ENCODE data around the gene MXRA8.

The MXRA8 gene

GRCh38 chr1:1359664-1360468, 1.5 kb upstream of the MXRA8 start:
- peak overlapping the region; percentile 39 to 99 (median 88); a peak in 19 of 22 replicates for H3K4me2 ChIP-seq
- H3K4me3 ChIP-seq: no peak overlapping the region
- H3K27me3 ChIP-seq: peaks cover 7 to 22% (median 7%) of the 10 kb centered on the region in 11 experiments
- no peak for TF ChIP-seq Cebpa-rat (IDR thresholded peaks at IDR 0.05)
- H3K9ac ChIP-seq: peak overlapping the region in 1 of 11 experiments; percentile 46; a peak in 1 of 22 replicates
- peaks cover 16 to 35% (median 29%) of the 10 kb centered on the region in 10 experiments for H3K4me1 ChIP-seq
- 0 out of 22 replicates have a peak overlapping the region, but pooled peaks of 1 of the 11 experiments have one; percentile 2 for H3K27ac ChIP-seq
- H4K20me1 ChIP-seq: peaks cover 0 to 18% (median 5%) of the 10 kb centered on the region in 11 experiments; a peak in 6 of 22 replicates
- no peaks in the 10 kb centered on the region for H3K9me3 ChIP-seq (replicated peaks in 1 of 11)
- H3K36me3 ChIP-seq: no peaks in the 10 kb centered on the region

- peak overlapping the region in 10 of 11 experiments; percentile 13 to 67 (median 28); a peak in 14 of 22 replicates for H3K9ac ChIP-seq
Measured at GRCh38 chr1:1359308-1359663, 931 bp upstream of the MXRA8 start.

GRCh38 chr1:1357871-1358432, 403 bp downstream of the MXRA8 start:
- H3K27me3 ChIP-seq: peaks cover 26 to 41% (median 26%) of the 10 kb centered on the region in 11 experiments
- peak overlapping the region; percentile 39 to 99 (median 88) for H3K4me2 ChIP-seq
- H4K20me1 ChIP-seq: peaks cover 0 to 37% (median 17%) of the 10 kb centered on the region in 11 experiments; a peak in 15 of 22 replicates
- H3K9ac ChIP-seq: peak overlapping the region in 5 of 11 experiments; percentile 13 to 54 (median 37); a peak in 3 of 22 replicates
- H3K4me1 ChIP-seq: peaks cover 32 to 53% (median 47%) of the 10 kb centered on the region in 10 experiments
- no peak for TF ChIP-seq Cebpa-rat (IDR thresholded peaks at IDR 0.05)
- no peaks in the 10 kb centered on the region for H3K9me3 ChIP-seq (replicated peaks in 1 of 11)
- no peaks in the 10 kb centered on the region for H3K36me3 ChIP-seq
- no peak overlapping the region; a peak in 1 of 22 replicates for H3K27ac ChIP-seq
- H3K4me3 ChIP-seq: no peak overlapping the region; a peak in 2 of 20 replicates

More at GRCh38 chr1:1359308-1359663, 931 bp upstream of the MXRA8 start:
- H3K4me2 ChIP-seq: peak overlapping the region; percentile 39 to 99 (median 88)
- peaks cover 0 to 24% (median 7%) of the 10 kb centered on the region in 11 experiments; a peak in 10 of 22 replicates for H4K20me1 ChIP-seq
- peak overlapping the region in 2 of 10 experiments; percentile 13 to 42; a peak in 2 of 20 replicates for H3K4me3 ChIP-seq
- no peaks in the 10 kb centered on the region for H3K9me3 ChIP-seq (replicated peaks in 1 of 11)
- no peak for TF ChIP-seq Cebpa-rat (IDR thresholded peaks at IDR 0.05)
- peaks cover 19 to 40% (median 34%) of the 10 kb centered on the region in 10 experiments for H3K4me1 ChIP-seq
- peak overlapping the region in 3 of 11 experiments; percentile 44 to 52 (median 44); a peak in 3 of 22 replicates for H3K27ac ChIP-seq
- no peaks in the 10 kb centered on the region for H3K36me3 ChIP-seq
- peaks cover 13 to 28% (median 13%) of the 10 kb centered on the region in 11 experiments for H3K27me3 ChIP-seq

- Histone ChIP-seq H3K9ac (no peak overlapping the region), H3K4me2 (peak overlapping the region in 6 of 11 experiments; percentile 33 to 99 (median 96); a peak in 4 of 22 replicates), H3K27me3 (peaks cover 35 to 52% (median 37%) of the 10 kb centered on the region in 11 experiments), H3K36me3 (no peaks in the 10 kb centered on the region), H3K27ac (no peak overlapping the region), H3K4me3 (no peak overlapping the region), H3K9me3 (replicated peaks in 1 of 11) (no peaks in the 10 kb centered on the region), H3K4me1 (peaks cover 32 to 63% (median 58%) of the 10 kb centered on the region in 10 experiments), H4K20me1 (peaks cover 0 to 48% (median 28%) of the 10 kb centered on the region in 11 experiments; a peak in 15 of 22 replicates)
- no peak for TF ChIP-seq Cebpa-rat (IDR thresholded peaks at IDR 0.05)
Measured at GRCh38 chr1:1356796-1357401, 1.5 kb downstream of the MXRA8 start.

- peaks cover 32 to 69% (median 64%) of the 10 kb centered on the region in 10 experiments for H3K4me1 ChIP-seq
- peaks cover 0 to 54% (median 33%) of the 10 kb centered on the region in 11 experiments; a peak in 15 of 22 replicates for H4K20me1 ChIP-seq
- H3K4me3 ChIP-seq: no peak overlapping the region
- no peak for TF ChIP-seq Cebpa-rat (IDR thresholded peaks at IDR 0.05)
- no peaks in the 10 kb centered on the region for H3K9me3 ChIP-seq (replicated peaks in 1 of 11)
- no peak overlapping the region for H3K4me2 ChIP-seq
- H3K27me3 ChIP-seq: peaks cover 35 to 56% (median 43%) of the 10 kb centered on the region in 11 experiments
- H3K9ac ChIP-seq: no peak overlapping the region
- H3K27ac ChIP-seq: no peak overlapping the region
- no peaks in the 10 kb centered on the region for H3K36me3 ChIP-seq
Measured at GRCh38 chr1:1356166-1356795, 2.1 kb downstream of the MXRA8 start.

GRCh38 chr1:1355416-1355815, 2.9 kb downstream of the MXRA8 start:
- peaks cover 0 to 54% (median 33%) of the 10 kb centered on the region in 11 experiments; a peak in 15 of 22 replicates for H4K20me1 ChIP-seq
- peaks cover 35 to 56% (median 43%) of the 10 kb centered on the region in 11 experiments for H3K27me3 ChIP-seq
- no peaks in the 10 kb centered on the region for H3K9me3 ChIP-seq (replicated peaks in 1 of 11)
- H3K27ac ChIP-seq: no peak overlapping the region
- no peak overlapping the region for H3K9ac ChIP-seq
- H3K36me3 ChIP-seq: no peaks in the 10 kb centered on the region
- peak overlapping the region in 1 of 11 experiments; percentile 26; a peak in 1 of 22 replicates for H3K4me2 ChIP-seq
- peaks cover 32 to 70% (median 64%) of the 10 kb centered on the region in 10 experiments for H3K4me1 ChIP-seq
- no peak for TF ChIP-seq Cebpa-rat (IDR thresholded peaks at IDR 0.05)
- no peak overlapping the region for H3K4me3 ChIP-seq

- H3K27ac ChIP-seq: no peak overlapping the region
- peaks cover 0 to 49% (median 33%) of the 10 kb centered on the region in 11 experiments; a peak in 15 of 22 replicates for H4K20me1 ChIP-seq
- peak overlapping the region in 1 of 10 experiments; percentile 11; a peak in 1 of 20 replicates for H3K4me3 ChIP-seq
- H3K4me2 ChIP-seq: peak overlapping the region; percentile 9 to 85 (median 67); a peak in 17 of 22 replicates
- H3K36me3 ChIP-seq: no peaks in the 10 kb centered on the region
- no peaks in the 10 kb centered on the region for H3K9me3 ChIP-seq (replicated peaks in 1 of 11)
- H3K27me3 ChIP-seq: peaks cover 35 to 56% (median 43%) of the 10 kb centered on the region in 11 experiments
- no peak for TF ChIP-seq Cebpa-rat (IDR thresholded peaks at IDR 0.05)
- no peak overlapping the region for H3K9ac ChIP-seq
- H3K4me1 ChIP-seq: peaks cover 32 to 64% (median 59%) of the 10 kb centered on the region in 10 experiments
Measured at GRCh38 chr1:1354271-1355247, 3.8 kb downstream of the MXRA8 start.
